LNCAP (cell line): ENCODE measurements around the gene ARFIP1.

Source experiments
- TF ChIP-seq, protein P1 (sequence below): fragments of 450-650 bp; IDR thresholded peaks from 2 replicates; pipeline ENCODE4 v1.5.1; 2017; ENCODE audit warnings: mild to moderate bottlenecking

Gene ARFIP1

DNA sequence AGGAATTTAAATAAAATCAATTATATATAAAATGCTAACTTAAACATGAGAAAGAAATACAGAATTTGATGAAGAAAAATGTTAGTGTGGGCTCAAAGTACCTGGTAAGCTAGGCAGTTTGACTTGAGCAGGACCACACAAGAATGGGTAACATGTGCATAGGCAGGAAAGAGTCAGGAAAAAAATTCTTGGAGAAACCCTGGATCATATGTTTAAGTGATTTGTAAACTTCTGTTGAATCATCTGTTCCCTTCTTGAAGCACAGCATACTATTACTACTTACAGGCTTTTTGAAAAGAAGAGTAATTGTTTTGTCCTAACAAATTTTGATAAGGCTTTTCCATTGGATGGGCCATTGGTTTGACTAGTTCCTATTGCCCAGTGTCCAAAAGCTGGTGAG lies 118.9 kb downstream of the ARFIP1 start:
- TF ChIP-seq, protein P1, sequence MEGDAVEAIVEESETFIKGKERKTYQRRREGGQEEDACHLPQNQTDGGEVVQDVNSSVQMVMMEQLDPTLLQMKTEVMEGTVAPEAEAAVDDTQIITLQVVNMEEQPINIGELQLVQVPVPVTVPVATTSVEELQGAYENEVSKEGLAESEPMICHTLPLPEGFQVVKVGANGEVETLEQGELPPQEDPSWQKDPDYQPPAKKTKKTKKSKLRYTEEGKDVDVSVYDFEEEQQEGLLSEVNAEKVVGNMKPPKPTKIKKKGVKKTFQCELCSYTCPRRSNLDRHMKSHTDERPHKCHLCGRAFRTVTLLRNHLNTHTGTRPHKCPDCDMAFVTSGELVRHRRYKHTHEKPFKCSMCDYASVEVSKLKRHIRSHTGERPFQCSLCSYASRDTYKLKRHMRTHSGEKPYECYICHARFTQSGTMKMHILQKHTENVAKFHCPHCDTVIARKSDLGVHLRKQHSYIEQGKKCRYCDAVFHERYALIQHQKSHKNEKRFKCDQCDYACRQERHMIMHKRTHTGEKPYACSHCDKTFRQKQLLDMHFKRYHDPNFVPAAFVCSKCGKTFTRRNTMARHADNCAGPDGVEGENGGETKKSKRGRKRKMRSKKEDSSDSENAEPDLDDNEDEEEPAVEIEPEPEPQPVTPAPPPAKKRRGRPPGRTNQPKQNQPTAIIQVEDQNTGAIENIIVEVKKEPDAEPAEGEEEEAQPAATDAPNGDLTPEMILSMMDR: no peak

DNA sequence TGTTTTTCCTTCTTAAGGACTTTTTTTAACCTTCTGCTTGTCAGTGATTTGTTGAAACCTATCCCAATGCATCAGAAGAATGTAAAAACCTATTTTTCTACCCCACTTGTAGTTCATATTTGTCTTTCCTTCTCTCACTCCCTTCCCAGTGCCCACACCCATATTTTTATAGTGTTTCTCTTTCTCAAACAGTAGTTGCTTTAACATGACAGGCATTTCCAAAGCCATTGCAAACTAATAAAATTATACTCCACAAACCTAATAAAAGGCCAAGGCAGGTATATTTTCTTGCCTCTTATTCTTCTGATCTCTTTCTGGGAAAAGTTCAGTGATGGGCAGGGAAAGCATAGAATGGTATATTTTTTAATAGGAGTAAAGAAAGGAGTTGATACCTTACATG lies 120.6 kb downstream of the ARFIP1 start:
- TF ChIP-seq, protein P1: no peak

DNA sequence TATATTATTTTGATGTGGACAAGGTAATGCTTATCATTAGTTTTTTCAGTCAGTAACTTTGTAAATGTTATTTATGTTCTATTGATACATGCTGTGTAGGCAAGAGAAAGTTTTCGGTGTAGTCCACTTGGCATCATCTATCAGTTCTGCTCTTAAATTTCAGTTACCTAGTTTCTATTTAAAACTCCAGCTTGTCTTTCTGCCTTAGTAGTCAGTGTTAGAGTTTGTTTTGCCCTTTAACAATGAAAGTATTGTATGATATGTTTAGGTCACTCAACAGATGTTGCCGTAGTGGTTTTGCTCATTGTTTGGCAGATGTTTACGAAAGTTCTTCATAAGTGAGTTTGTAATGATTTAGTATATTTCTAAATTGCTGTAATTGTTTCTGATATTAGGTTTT lies 121.5 kb downstream of the ARFIP1 start:
- TF ChIP-seq, protein P1: no peak

DNA sequence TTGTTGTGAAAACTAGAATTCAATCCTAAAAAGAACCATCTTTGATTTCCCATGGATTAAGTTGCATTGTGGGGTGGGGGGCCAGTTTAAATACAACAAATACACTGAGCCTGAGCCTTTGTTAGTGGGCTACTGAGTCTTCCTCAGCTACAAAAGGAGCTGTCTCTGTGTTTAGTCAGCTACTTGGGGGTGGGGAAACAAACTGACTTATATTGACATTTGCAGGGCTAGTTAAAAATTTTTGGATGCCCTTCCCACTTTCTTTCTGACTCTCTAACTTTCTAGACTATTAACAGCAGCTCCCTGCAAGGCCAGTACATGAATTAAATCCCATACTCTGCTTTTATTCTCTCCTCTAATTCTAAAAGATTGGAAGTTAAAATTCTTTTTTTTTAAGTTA lies 123.9 kb downstream of the ARFIP1 start:
- TF ChIP-seq, protein P1: no peak

DNA sequence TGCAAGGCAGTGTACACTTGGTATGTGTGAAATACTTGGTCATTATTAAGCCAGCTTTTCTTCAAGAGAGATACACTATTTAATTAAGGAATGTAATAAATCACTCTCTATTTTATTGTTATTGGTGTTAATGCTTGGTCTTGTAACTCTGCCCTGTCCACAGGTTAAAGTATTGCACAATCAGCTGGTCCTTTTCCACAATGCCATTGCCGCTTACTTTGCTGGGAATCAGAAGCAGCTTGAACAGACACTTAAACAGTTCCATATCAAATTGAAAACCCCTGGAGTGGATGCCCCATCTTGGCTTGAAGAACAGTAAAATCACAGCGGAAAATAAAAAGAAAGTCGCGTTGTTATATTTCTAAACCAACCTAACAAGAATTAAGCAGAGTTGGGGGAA lies 130.1 kb downstream of the ARFIP1 start:
- TF ChIP-seq, protein P1: no peak

DNA sequence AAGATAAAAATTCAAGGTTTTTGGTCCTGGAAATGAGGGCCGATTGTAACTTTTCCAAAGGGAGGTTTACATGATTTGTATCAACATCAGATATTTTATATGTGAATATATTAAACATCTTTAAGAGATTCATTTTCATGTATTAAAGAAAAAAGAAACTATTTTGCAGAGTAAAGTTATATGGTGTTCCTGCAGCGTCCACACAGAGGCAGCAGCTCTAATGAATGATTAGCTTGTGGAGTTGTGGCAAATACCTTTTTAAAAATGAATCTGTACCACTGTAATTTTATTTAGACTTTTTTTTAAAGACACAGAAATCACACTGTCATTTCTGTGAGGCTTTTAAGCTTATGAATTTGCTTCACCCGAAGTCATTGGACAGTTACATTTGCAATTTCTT lies 130.8 kb downstream of the ARFIP1 start:
- TF ChIP-seq, protein P1: peak; percentile 22; the same call in 1 of the 2 replicates

DNA sequence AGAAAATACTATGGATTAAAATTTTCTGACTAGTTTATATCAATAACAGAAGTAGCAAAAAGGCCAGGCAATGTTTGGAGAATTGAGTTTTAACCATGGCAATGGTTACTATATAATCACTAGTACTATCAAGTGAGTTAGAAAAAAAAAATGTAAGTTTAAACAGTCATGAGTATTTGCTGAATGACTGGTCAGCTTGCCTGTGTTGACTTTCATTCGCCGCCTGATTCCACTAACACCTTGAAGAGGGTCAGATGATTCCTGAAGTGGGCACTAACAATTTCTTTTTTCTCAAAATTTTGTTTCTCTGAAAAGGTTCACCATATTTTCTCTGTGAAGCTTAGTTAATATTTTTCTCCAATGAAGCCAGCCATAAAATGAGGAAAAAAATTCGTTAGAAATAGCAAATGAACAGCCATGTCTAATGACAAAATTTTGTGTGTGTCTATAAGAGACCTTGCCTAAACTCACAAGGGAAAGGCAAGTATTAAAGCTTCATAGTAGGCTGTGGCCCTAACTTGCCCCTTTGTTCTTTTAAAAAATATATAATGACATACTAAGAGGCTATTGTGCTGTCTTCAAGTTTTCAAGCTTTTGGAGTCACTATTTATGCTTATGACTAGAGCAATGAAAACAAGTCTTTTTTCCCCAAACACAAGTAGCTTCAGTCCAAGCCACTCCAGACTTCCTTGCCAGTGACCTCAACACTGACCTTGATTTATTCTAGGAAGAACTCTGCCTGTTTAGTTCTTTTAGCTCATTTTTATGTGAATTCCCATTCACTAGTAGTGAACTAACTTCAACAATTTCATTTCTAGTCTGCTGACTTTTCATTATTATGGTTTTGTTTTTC lies 138.0 kb downstream of the ARFIP1 start:
- TF ChIP-seq, protein P1: no peak
